Liver (tissue), 9 donors: ENCODE results near the gene RAB28. TPM values are rescaled to one million over a fixed set of nuclear protein-coding genes. Genes with fewer than 3 reads are reported as not detected.

Experiments
- DNase-seq: peaks from one replicate; pipeline ENCODE4 v3.0.0-alpha.2; 2017; ENCODE audit warnings: low spot score
- H3K27ac ChIP-seq, 2 donors: one replicate each; pipeline ENCODE4 v1.7.0; 2013; ENCODE audit warnings: inconsistent platforms in 2 of 2, low read length in 2 of 2, control low read depth in 1 of 2, low read depth in 1 of 2, mild to moderate bottlenecking in 1 of 2
- H3K27me3 ChIP-seq, 4 donors: one replicate each; pipeline versions ENCODE4 v1.6.1 to v1.7.0; 2013; ENCODE audit warnings: low read length in 3 of 4, inconsistent platforms in 1 of 4, mild to moderate bottlenecking in 1 of 4, moderate library complexity in 1 of 4; ENCODE audit not compliant: control insufficient read depth in 4 of 4, insufficient read depth in 4 of 4
- H3K36me3 ChIP-seq, 4 donors: one replicate each; pipeline versions ENCODE4 v1.6.1 to v1.7.0; 2013; ENCODE audit warnings: low read length in 3 of 4, mild to moderate bottlenecking in 3 of 4, low read depth in 1 of 4, moderate library complexity in 1 of 4; ENCODE audit not compliant: control insufficient read depth in 4 of 4, insufficient read depth in 3 of 4
- H3K4me1 ChIP-seq, 4 donors: one replicate each; pipeline versions ENCODE4 v1.6.1 to v1.7.0; 2013; ENCODE audit warnings: low read length in 3 of 4, mild to moderate bottlenecking in 3 of 4, moderate library complexity in 1 of 4; ENCODE audit not compliant: control insufficient read depth in 4 of 4, insufficient read depth in 4 of 4
- H3K4me3 ChIP-seq, 3 donors: one replicate each; pipeline versions ENCODE4 v1.6.1 to v1.7.0; 2013; ENCODE audit warnings: low read length in 3 of 3, control low read depth in 1 of 3, low read depth in 1 of 3, mild to moderate bottlenecking in 1 of 3
- H3K9ac ChIP-seq, 2 donors: one replicate each; pipeline ENCODE4 v1.7.0; 2013; ENCODE audit warnings: low read length in 2 of 2, mild to moderate bottlenecking in 2 of 2, moderate library complexity in 2 of 2, control low read depth in 1 of 2, low read depth in 1 of 2
- H3K9me3 ChIP-seq, 4 donors: one replicate each; pipeline versions ENCODE4 v1.6.1 to v1.7.0; 2013; ENCODE audit warnings: low read length in 3 of 4; ENCODE audit not compliant: control insufficient read depth in 4 of 4
- EGR1 ChIP-seq, 2 donors: IDR thresholded peaks; 2 replicates each; pipeline ENCODE4 v1.6.1; 2016 to 2018; ENCODE audit warnings: antibody characterized with exemption in 2 of 2, low read depth in 2 of 2
- FOXA1 ChIP-seq: IDR thresholded peaks from 2 replicates; pipeline ENCODE4 v1.6.1; 2016; ENCODE audit warnings: antibody characterized with exemption
- FOXA2 ChIP-seq: IDR thresholded peaks from 2 replicates; pipeline ENCODE4 v1.6.1; 2016; ENCODE audit warnings: antibody characterized with exemption
- GABPA ChIP-seq, 2 donors: IDR thresholded peaks in 1 of 2; conservative IDR thresholded peaks in 1 of 2; 2 replicates each; pipeline ENCODE4 v1.6.1; 2016; ENCODE audit warnings: antibody characterized with exemption in 2 of 2, mild to moderate bottlenecking in 1 of 2, moderate library complexity in 1 of 2
- HNF4A ChIP-seq, 2 donors: conservative IDR thresholded peaks; 2 replicates each; pipeline ENCODE4 v1.6.1; 2016; ENCODE audit warnings: antibody characterized with exemption in 2 of 2, mild to moderate bottlenecking in 2 of 2
- HNF4G ChIP-seq: IDR thresholded peaks from 2 replicates; pipeline ENCODE4 v1.6.1; 2016; ENCODE audit warnings: antibody characterized with exemption
- JUND ChIP-seq, 2 donors: IDR thresholded peaks; 2 replicates each; pipeline ENCODE4 v1.6.1; 2016; ENCODE audit warnings: antibody characterized with exemption in 2 of 2
- NR2F2 ChIP-seq: IDR thresholded peaks from 2 replicates; pipeline ENCODE4 v1.6.1; 2016; ENCODE audit warnings: antibody characterized with exemption
- RAD21 ChIP-seq, 2 donors: IDR thresholded peaks; 2 replicates each; pipeline ENCODE4 v1.6.1; 2016; ENCODE audit warnings: antibody characterized with exemption in 2 of 2, mild to moderate bottlenecking in 2 of 2
- RXRA ChIP-seq, 2 donors: IDR thresholded peaks; 2 replicates each; pipeline ENCODE4 v1.6.1; 2017 to 2018; ENCODE audit warnings: antibody characterized with exemption in 2 of 2, mild to moderate bottlenecking in 1 of 2
- SP1 ChIP-seq: IDR thresholded peaks from 2 replicates; pipeline ENCODE4 v1.6.1; 2018; ENCODE audit warnings: antibody characterized with exemption, mild to moderate bottlenecking
- TAF1 ChIP-seq: conservative IDR thresholded peaks from 2 replicates; pipeline ENCODE4 v1.6.1; 2016; ENCODE audit warnings: antibody characterized with exemption, mild to moderate bottlenecking
- YY1 ChIP-seq: IDR thresholded peaks from 2 replicates; pipeline ENCODE4 v1.6.1; 2016; ENCODE audit warnings: antibody characterized with exemption, mild to moderate bottlenecking
- WGBS: extraction: QIAGEN DNeasy Blood & Tissue Kit; methylation state at CpG from one replicate; pipeline ENCODE4 v1.1.7; 2013; 5-methylcytosine and 5-hydroxymethylcytosine counted together
- polyA plus RNA-seq, 2 donors: library from polyadenylated mRNA; stranded (reverse) in 1 of 2; unstranded in 1 of 2; fragments of 200-250 nt in 1 of 2; fragments of >200 nt in 1 of 2; fragmentation: Nextera tagmentation in 1 of 2; extraction: Ambion mirVana in 1 of 2; gene quantifications; one replicate each; pipeline versions ENCODE4 v1.2.1 to v1.2.3, GENCODE V29; 2013 to 2015
- total RNA-seq, 2 donors: library from RNA; depleted of rRNA; stranded (reverse); fragments of >200 nt; gene quantifications; one replicate each; pipeline ENCODE4 v1.2.3, GENCODE V29; 2014
- TF ChIP-seq, protein P1 (sequence below): IDR thresholded peaks from 2 replicates; pipeline ENCODE4 v1.6.1; 2016; ENCODE audit warnings: antibody characterized with exemption, mild to moderate bottlenecking
- TF ChIP-seq, protein P2 (sequence below): IDR thresholded peaks from 2 replicates; pipeline ENCODE4 v1.6.1; 2016; ENCODE audit warnings: antibody characterized with exemption
- TF ChIP-seq, protein P3 (sequence below): IDR thresholded peaks from 2 replicates; pipeline ENCODE4 v1.6.1; 2016; ENCODE audit warnings: antibody characterized with exemption
- TF ChIP-seq, protein P4 (sequence below): IDR thresholded peaks from 2 replicates; pipeline ENCODE4 v1.6.1; 2016; ENCODE audit warnings: antibody characterized with exemption
- donor health status: healthy.
- donor health status: healthy.
- donor health status: healthy.
- donor health status: healthy.
- donor health status: healthy.

The RAB28 gene
- total and polyA plus RNA-seq, 4 donors, result 3.9 to 7.7 (median 6.8) TPM

DNA sequence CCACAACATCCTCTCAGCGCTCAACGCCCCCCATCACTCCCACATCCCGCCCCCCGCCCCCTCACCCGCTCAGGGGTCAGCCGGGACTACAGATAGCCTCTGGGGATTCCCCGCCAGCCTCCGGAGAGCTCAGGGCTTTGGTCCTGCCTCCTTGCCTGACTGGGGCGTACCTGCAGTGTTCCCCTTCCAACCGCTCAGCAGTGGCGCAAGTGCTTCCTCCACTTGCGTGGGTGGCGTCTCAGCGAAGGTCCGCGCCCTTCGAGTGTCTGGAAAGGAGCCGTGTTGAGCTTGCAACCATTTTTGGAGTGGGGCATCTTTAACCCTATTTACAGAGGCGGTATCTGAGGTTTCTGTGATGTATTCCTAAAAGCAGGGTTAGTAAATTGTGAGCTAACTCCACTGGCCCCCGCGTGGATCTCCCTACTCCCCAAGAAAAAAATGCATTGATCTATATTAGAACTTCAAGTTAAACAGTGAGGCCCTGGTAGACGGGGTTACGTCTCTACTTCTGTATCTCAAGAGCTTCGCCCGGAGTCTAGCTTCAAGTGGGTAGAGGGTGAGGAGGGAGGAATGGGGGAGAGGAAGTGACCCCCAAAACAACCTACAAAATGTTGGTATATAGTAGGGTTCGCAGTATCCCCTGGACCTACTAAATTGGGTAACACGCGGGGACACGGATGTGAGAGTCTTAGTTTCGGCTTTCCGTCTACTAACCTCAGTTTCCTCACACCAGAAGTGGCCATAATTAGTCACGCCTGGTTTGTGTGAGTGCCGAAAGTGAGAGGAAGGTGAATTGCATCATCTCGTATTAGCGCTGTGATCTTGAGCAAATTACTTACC, 44.1 kb upstream of the RAB28 start:
- no peak for DNase-seq
- H3K4me3 ChIP-seq, result no peak overlapping the region

DNA sequence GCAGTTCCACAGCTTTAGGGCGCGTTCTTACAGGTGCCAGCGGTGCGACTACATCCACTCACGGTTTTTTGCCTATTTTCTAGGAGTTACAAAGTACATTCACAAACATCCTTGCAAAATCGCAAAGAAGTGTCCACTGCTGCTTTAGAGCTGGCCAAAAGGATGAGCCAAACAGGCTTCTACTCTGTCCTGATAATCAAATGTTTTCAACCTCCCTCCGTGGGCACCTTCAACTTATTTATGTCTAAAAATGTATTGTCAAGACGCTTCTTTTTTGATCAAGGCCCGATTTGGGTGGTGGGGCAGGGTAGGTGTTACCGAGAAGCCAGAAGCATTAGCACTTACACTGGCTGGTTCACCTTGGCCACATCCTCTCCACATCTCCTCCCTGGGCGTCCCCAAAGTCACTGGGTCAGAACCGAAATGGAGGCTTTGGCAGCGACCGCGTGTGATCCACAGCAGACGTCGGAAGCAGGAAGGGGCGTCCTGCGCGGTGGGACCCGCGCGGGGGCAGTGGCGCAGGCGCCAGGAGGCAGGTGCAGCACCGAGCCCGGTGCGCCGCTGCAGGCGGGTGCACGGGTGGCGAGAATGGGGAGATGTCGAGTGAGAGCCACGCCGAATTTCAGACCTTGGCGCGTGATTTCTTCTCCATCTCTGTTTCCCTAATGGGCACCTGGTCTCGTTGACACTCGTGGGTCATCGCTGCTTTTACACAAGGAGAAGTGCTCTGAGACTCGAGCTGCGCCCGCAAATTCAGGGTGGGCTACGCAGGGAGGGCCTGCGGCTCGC, 43.2 kb upstream of the RAB28 start:
- H3K4me3 ChIP-seq, result no peak overlapping the region
- 6% methylated on average over 46 of the region's 46 CpGs for WGBS
- H3K27ac ChIP-seq, result no peak overlapping the region
- DNase-seq, result no peak
- no peak overlapping the region for H3K9ac ChIP-seq
- H3K4me1 ChIP-seq, result peaks cover 0 to 13% (median 7%) of the 10 kb centered on the region in 4 donors
- peaks cover 10 to 49% (median 22%) of the 10 kb centered on the region in 4 donors for H3K27me3 ChIP-seq
- H3K9me3 ChIP-seq, result peaks cover 11 to 19% (median 11%) of the 10 kb centered on the region in 4 donors
- H3K36me3 ChIP-seq, result peaks cover 0 to 2% (median 0%) of the 10 kb centered on the region in 4 donors
- TF ChIP-seq, protein P1, sequence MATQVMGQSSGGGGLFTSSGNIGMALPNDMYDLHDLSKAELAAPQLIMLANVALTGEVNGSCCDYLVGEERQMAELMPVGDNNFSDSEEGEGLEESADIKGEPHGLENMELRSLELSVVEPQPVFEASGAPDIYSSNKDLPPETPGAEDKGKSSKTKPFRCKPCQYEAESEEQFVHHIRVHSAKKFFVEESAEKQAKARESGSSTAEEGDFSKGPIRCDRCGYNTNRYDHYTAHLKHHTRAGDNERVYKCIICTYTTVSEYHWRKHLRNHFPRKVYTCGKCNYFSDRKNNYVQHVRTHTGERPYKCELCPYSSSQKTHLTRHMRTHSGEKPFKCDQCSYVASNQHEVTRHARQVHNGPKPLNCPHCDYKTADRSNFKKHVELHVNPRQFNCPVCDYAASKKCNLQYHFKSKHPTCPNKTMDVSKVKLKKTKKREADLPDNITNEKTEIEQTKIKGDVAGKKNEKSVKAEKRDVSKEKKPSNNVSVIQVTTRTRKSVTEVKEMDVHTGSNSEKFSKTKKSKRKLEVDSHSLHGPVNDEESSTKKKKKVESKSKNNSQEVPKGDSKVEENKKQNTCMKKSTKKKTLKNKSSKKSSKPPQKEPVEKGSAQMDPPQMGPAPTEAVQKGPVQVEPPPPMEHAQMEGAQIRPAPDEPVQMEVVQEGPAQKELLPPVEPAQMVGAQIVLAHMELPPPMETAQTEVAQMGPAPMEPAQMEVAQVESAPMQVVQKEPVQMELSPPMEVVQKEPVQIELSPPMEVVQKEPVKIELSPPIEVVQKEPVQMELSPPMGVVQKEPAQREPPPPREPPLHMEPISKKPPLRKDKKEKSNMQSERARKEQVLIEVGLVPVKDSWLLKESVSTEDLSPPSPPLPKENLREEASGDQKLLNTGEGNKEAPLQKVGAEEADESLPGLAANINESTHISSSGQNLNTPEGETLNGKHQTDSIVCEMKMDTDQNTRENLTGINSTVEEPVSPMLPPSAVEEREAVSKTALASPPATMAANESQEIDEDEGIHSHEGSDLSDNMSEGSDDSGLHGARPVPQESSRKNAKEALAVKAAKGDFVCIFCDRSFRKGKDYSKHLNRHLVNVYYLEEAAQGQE, result no peak
- no peak for TF ChIP-seq JUND (IDR thresholded peaks at IDR 0.05)
- TF ChIP-seq RAD21 (IDR thresholded peaks at IDR 0.05), result no peak
- no peak for TF ChIP-seq NR2F2
- no peak for TF ChIP-seq HNF4A (conservative IDR thresholded peaks at IDR 0.05)
- TF ChIP-seq FOXA2, result no peak
- no peak for TF ChIP-seq SP1
- TF ChIP-seq, protein P2, sequence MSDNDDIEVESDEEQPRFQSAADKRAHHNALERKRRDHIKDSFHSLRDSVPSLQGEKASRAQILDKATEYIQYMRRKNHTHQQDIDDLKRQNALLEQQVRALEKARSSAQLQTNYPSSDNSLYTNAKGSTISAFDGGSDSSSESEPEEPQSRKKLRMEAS, result no peak
- no peak for TF ChIP-seq RXRA (IDR thresholded peaks at IDR 0.05)
- no peak for TF ChIP-seq FOXA1
- TF ChIP-seq EGR1 (IDR thresholded peaks at IDR 0.05; ENCODE audit: low read depth in 2 of 2), result no peak
- no peak for TF ChIP-seq GABPA (IDR thresholded peaks at IDR 0.05 in 1 of 2, conservative IDR thresholded peaks at IDR 0.05 in 1 of 2)

More for the DNA sequence above, 44.1 kb upstream of the RAB28 start:
- WGBS, result 7% methylated on average over 35 of the region's 35 CpGs
- Histone ChIP-seq H3K36me3 (peaks cover 0 to 2% (median 0%) of the 10 kb centered on the region in 4 donors), H3K27me3 (peaks cover 10 to 58% (median 21%) of the 10 kb centered on the region in 4 donors), H3K9me3 (peaks cover 11 to 19% (median 11%) of the 10 kb centered on the region in 4 donors), H3K4me1 (peaks cover 0 to 8% (median 4%) of the 10 kb centered on the region in 4 donors), H3K27ac (no peak overlapping the region), H3K9ac (no peak overlapping the region)
- TF ChIP-seq YY1 (no peak), HNF4G (no peak), EGR1 (IDR thresholded peaks at IDR 0.05; ENCODE audit: low read depth in 2 of 2) (no peak), RXRA (IDR thresholded peaks at IDR 0.05) (no peak), GABPA (IDR thresholded peaks at IDR 0.05 in 1 of 2, conservative IDR thresholded peaks at IDR 0.05 in 1 of 2) (no peak), HNF4A (conservative IDR thresholded peaks at IDR 0.05) (no peak), FOXA1 (no peak), TAF1 (no peak), JUND (IDR thresholded peaks at IDR 0.05) (no peak), SP1 (no peak)
- TF ChIP-seq, protein P3, sequence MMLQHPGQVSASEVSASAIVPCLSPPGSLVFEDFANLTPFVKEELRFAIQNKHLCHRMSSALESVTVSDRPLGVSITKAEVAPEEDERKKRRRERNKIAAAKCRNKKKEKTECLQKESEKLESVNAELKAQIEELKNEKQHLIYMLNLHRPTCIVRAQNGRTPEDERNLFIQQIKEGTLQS, result no peak
- TF ChIP-seq, protein P4, sequence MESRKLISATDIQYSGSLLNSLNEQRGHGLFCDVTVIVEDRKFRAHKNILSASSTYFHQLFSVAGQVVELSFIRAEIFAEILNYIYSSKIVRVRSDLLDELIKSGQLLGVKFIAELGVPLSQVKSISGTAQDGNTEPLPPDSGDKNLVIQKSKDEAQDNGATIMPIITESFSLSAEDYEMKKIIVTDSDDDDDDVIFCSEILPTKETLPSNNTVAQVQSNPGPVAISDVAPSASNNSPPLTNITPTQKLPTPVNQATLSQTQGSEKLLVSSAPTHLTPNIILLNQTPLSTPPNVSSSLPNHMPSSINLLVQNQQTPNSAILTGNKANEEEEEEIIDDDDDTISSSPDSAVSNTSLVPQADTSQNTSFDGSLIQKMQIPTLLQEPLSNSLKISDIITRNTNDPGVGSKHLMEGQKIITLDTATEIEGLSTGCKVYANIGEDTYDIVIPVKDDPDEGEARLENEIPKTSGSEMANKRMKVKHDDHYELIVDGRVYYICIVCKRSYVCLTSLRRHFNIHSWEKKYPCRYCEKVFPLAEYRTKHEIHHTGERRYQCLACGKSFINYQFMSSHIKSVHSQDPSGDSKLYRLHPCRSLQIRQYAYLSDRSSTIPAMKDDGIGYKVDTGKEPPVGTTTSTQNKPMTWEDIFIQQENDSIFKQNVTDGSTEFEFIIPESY, result no peak
- TF ChIP-seq, protein P1, result no peak
